Bone marrow (tissue), 2 donors: ENCODE data around the gene APH1B.
"Not testable (repeated sequence)": the region's sequence is repeated elsewhere in the genome, so short reads cannot be mapped to it uniquely, and the experiment has no call there.

Experiments
- DNase-seq, 2 donors: peaks; one replicate each; lab custom pipeline; 2025; lab: John Stamatoyannopoulos, UW

The APH1B gene

DNA sequence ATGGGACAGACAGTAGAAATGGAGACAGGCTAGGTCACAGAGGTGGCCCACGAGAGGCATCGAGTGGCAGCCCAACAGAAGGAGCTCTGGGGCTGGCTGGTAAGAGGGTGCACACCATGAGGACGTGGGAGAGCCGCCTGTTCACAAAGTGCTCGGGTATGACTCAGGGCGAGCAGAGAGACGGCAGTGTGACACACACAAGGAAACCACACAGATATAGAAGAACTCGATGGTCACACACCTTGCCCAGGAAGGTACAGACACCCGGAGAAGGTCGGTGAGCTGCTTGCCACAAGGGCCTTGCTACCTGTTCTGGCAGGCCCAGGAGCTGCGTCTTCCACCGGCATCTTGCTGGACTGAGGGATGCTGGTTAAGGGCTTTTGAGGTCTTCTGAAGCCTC lies 54.1 kb downstream of the APH1B start:
- DNase-seq = no peak

DNA sequence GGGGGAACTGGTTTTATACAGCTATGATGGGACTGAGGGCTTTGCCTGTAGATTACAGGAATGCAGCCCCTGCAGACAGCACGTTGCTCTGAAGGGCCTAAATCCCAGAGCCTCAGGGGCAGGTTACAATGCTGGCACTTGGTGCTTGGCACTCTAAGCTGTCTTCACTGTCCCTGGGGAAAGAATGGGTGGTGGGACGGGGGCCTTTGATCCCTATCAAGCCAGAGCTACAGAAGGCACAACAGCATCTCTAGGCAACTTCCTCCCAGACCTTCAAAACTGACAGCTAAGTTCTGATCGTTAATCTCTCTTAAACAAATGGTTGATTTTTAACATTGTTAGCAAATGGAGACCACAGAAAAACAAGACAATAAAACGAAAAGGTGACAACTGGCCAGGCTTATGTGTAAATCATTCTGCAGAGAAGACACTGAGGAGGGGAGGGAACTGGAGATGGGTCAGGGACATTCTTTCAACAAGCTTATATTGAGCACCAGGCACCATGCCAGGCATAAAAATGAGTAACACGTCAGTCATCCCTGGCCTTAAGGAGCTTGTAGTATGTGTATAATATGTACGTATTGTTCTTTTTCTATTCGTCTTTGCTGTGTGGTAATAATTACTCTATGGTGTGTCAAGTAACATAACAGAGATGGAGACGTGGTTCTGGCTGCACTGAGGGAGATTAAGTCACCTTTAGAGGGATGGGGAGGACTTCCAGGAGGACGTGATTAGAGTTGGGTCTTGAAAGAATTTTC lies 55.1 kb downstream of the APH1B start:
- no peak for DNase-seq

DNA sequence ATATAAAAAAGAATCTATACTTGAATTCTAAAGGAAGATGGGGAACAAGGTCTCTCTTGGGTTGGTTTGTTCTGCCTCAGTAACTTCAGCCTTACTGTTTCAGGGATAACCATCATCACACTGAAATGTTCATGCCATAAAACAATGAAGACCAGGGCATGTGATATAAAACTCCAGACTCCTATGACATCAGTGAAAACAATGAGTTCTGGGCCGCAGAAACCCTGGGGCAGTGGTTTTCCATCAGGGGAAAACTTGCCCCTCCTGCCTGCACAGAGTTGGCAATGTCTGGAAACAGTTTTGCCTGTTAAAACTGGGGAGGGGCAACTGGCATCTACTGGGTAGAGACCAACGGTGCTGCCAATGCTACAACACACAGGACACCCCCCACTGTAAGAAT lies 57.4 kb downstream of the APH1B start:
- DNase-seq = no peak

DNA sequence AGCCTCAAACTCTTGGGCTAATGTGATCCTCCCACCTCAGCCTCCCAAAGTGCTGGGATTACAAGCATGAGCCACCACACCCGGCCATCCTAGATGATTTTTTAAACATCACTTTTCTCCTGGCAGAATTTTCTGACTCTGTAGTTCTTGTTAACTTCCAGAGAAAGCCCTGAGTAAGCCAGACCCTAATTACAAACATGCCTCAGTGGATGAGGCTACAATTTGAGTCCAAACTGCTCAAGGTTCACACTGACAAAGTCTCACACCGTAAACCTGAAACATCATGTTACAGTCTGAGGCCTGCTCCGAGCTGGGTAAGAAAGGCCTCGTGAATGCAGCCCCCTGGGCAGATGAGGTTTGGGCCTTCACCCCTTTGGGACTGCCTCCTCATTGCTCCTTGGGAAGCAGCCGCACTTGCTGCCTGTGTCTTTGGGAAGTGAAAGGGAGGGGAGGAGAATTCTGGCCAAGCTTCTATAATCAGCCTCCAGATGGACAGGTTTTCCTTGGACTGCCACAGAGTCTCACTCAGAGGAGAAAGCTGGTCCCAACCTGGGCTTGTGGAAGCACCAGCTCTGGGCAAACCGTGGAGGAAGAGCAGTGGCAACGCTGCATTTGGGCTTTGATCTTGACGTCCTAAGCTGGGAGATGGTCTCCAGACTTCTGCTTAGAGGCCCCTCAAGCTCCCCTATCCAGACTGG lies 58.3 kb downstream of the APH1B start:
- no peak for DNase-seq

GRCh38 chr15:63337046-63337445 lies 59.6 kb downstream of the APH1B start:
- DNase-seq = no peak

GRCh38 chr15:63338170-63338569 lies 60.8 kb downstream of the APH1B start:
- DNase-seq = no peak

GRCh38 chr15:63339006-63339766 lies 61.8 kb downstream of the APH1B start:
- no peak for DNase-seq

DNA sequence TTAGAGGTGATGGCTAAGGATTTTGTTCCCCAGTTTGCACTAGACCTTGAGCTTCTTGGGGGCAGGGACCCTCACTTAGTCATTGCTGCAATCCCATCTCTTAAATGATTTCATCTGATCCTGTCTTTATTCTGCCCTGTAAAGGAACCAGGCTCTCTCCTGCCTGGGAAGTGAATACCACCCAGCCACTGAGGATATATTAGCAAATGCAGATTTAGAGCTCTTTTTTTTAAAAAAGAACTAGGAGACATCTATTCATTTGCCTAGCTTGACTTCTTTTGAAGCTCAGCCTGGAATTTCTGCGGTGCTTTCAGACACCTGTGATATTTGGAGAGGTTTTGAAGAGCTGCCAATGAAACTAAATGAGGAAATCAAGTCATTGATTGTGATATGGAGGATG lies 62.4 kb downstream of the APH1B start:
- DNase-seq = no peak

DNA sequence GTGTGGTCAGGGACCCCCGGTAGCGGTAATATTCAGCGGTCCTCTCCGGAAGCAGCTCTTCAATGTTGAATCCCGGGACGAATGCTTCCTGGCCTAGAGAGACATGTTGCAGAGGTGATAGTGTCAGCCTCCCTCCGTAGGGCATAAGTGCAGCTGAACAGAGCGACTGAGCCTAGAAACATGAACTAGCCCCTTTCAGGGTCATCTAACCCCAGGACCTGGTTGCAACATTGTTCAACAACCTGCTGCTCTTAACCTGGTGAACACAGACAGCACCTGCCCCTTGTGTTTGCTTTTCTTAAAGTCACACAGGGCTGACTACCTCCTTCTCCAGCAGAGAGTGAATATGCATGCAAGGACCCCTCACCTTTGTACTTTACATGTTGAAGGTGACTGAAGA lies 62.9 kb downstream of the APH1B start:
- no peak for DNase-seq

DNA sequence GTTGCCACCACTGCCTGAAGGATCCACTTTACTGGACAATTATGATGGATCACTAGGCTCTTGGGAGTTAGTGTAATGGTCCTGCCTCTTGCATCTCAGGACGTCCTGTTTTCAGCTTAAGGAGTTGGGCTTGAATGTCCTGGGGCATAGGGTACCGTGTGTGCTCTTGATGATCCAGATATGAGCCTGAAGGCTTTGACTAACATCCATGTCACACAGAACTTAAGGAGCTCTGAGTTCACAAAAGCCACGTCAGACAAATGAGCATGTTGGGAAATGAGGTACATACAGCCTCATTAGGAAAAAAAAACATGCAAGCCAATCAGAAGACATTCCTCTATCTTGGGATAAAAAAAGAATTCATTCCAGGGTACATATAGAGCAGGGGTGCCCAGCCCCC lies 63.5 kb downstream of the APH1B start:
- no peak for DNase-seq

- DNase-seq = no peak
Observed at GRCh38 chr15:63341898-63342297, 64.5 kb downstream of the APH1B start.

DNA sequence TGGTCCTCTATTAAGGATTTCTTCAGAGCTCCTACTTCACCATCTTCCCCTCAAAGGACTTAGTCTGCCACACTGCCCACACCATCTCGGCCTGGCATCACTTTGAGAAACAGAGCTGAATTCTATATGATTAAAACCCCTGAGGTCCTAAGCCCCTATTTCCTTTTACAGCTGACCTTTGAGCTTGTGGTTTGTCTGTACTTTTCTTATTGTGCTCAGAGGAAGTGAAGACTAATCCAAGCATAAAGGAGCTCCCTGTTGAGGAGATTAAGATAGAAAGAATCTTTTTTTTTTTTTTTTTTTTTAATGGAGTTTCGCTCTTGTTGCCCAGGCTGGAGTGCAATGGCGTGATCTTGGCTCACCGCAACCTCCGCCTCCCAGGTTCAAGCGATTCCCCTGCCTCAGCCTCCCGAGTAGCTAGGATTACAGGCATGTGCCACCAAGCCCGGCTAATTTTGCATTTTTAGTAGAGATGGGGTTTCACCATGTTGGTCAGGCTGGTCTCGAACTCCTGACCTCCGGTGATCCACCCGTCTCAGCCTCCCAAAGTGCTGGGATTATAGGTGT lies 65.7 kb downstream of the APH1B start:
- DNase-seq = not testable (repeated sequence)

DNA sequence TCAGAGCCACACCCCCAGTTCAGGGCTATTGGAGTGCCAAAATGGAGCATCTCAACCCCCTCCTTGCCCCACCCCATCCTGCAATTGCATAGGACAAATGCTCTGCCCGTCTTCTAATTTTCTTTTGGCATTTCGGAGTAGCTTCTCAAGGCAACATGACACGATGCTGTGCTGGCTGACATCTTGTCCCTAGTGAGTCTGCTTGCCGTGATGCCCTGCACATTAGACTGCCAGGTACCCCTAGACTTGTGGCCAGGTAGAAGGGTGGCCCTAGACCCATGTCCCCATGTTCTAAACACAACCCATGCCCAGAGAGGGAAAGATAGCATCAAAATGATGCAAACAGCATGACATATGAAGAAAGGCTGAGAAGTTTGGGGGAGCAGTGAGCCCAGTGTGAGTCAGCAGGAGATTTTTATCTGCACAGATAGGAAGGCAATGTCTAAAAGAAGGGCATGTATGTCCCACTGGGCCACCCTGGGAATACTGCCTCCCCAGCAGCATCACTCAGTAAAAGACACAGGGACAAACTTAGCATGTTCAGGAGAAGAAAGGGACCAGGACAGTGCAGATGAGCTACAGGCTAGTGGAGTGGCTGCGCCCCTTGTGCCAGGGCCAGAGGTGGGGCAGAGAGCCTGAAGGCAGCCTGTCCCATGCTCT lies 67.5 kb downstream of the APH1B start:
- peak in 1 of 2 donors; percentile 16 for DNase-seq

DNA sequence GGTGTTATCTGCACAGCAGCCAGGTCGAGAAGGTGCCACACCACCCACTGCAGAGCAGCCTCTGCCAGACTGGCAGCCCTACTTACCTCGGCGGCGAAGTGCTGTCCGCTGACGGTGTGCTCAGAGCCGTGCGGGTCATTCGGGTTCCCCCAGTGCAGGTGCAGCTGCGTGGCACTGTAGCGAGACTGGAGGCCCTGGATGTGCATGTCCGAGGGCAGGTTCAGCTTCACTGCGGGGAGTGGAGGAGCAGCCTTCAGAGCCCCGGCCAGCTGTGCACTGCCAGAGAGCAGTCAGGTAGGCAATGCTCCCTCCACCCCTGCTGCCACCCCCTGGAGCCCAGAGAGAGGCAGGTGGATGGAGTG lies 68.0 kb downstream of the APH1B start:
- no peak for DNase-seq

DNA sequence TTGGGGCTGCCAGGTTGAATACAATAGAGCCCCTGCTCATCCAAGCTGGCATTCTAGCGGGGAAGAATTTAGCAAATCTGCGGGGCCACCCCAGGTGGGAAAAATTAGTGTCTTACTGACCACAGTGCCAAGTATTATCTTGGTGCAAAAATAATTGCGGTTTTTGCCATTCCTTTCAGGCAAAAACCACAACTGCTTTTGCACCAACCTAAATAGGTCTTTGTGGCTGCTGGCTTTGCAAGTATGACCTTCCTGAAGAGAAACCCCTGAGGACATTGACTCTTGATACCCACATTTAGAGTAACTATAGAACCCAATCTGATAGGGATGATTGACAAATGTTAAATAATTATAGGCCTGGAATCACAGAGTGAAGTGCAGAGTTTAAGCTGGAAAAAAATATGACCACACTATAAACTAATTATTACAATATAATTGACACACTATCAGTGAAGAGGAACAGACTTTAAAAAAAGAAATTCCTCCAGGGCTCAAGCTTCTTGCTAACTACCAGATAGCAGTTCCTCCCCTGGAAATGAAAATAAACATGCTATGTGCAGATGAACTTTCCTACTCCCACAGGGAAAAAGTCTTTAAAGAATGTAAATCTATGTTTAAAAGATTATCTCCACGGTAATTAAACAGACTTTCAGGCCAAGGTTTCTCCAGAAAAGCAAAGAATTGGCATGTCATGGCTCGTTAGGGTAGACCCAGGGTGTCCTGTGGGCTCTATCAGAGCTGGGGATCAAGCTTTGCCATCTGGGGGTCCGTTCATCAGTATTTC lies 69.9 kb downstream of the APH1B start:
- no peak for DNase-seq

- DNase-seq = peak in 1 of 2 donors; percentile 70
Observed at GRCh38 chr15:63348392-63348791, 71.0 kb downstream of the APH1B start.

- DNase-seq = no peak
Observed at GRCh38 chr15:63349156-63349555, 71.8 kb downstream of the APH1B start.

- no peak for DNase-seq
Observed at GRCh38 chr15:63349621-63350020, 72.2 kb downstream of the APH1B start.

DNA sequence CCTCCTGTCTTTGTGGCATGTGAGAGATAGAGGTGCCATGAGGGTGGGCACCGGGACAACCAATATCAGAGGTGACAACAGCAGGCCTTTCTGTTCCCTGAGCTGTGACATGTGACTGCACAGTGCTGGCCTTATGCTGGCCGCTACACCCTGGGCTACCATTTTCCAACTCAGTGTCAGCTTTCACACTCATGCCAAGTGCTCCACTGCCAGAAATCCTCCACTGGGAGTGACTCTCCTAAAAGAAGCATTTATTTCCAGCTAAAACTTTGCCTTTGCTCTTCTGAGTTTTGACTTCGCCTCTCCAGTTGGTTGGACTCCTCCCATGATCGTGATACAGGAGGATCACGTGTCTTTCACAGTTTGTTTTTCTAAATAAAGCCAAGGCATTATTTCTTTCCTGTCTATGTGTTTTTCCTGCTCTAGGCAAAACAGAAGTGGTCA lies 72.8 kb downstream of the APH1B start:
- DNase-seq = no peak

- DNase-seq = no peak
Observed at GRCh38 chr15:63351170-63351569, 73.8 kb downstream of the APH1B start.

DNA sequence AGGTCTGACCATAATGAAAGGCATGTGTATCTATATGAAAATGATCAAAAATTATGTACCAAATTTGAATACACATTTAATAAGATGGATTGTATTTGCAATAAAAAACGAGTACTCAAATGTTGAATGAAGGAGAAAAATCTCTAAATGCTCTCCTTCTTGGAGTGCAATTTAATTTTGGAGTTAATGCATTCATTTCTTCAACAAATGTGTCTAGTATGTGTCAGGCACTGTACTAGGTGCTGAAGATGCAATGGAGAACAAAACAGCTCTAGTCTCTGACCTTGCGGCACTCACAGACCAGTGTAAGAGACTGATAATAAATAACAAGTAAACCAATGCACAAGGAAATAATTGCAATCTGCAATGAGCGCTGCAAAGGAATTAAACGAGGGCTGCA lies 75.4 kb downstream of the APH1B start:
- no peak for DNase-seq
